PC-3 (cell line): ENCODE results near the gene CCDC187. TPM values are rescaled to one million over a fixed set of nuclear protein-coding genes. Genes with fewer than 3 reads are reported as not detected.

Source experiments
- ATAC-seq: fragments of 200-7000 bp; cut with Tn5 transposase; 2 replicates; pipeline ENCODE4 v1.9.1; 2020; ENCODE audit warnings: mild to moderate bottlenecking, moderate library complexity
- BruUV-seq: library from RNA; stranded (reverse); fragments of 400-500 nt; replicated peaks from 2 replicates; lab custom pipeline; 2021; lab: Mats Ljungman, UMichigan
- CTCF ChIA-PET: fragments of 300-600 bp; sonication (Branson Sonifier 250); formaldehyde crosslinking; loops from one replicate; lab custom pipeline; 2022; ENCODE audit warnings: antibody characterized with exemption; lab: Charles Lee
- POLR2A ChIA-PET: fragments of 300-600 bp; sonication (Branson Sonifier 250); formaldehyde crosslinking; loops from one replicate; lab custom pipeline; 2022; ENCODE audit warnings: antibody characterized with exemption; ENCODE audit not compliant: unreplicated experiment; lab: Charles Lee
- DNase-seq: peaks from one replicate; pipeline ENCODE4 v3.0.0-alpha.2; 2015
- H2AFZ ChIP-seq: fragments of 300-600 bp; sonication (generic); 2 replicates; pipeline ENCODE4 v1.6.0; 2016; ENCODE audit warnings: antibody characterized with exemption, low read length
- H3F3A ChIP-seq: fragments of 300-600 bp; sonication (generic); one replicate; pipeline ENCODE4 v1.6.0; 2017; ENCODE audit warnings: antibody characterized with exemption, low read length, control low read depth, mild to moderate bottlenecking; ENCODE audit not compliant: unreplicated experiment
- H3K27ac ChIP-seq: fragments of 300-600 bp; sonication (generic); 2 replicates; pipeline ENCODE4 v1.5.1; 2016; ENCODE audit warnings: mild to moderate bottlenecking, low read length
- H3K27me3 ChIP-seq: fragments of 300-600 bp; sonication (generic); 2 replicates; pipeline ENCODE4 v1.6.1; 2016; ENCODE audit warnings: low read length, mixed read lengths
- H3K36me3 ChIP-seq: fragments of 300-600 bp; sonication (generic); 2 replicates; pipeline ENCODE4 v1.6.1; 2016; ENCODE audit warnings: low read depth, mixed run types, low read length, mixed read lengths
- H3K4me1 ChIP-seq: fragments of 300-600 bp; sonication (generic); 2 replicates; pipeline ENCODE4 v1.5.1; 2016; ENCODE audit warnings: low read length; ENCODE audit not compliant: insufficient read depth
- H3K4me2 ChIP-seq: fragments of 300-600 bp; sonication (generic); 2 replicates; pipeline ENCODE4 v1.6.0; 2016; ENCODE audit warnings: low read length
- H3K4me3 ChIP-seq: fragments of 300-600 bp; sonication (generic); 2 replicates; pipeline ENCODE4 v1.5.1; 2016; ENCODE audit warnings: mild to moderate bottlenecking, low read length, mixed read lengths
- H3K79me2 ChIP-seq: fragments of 300-600 bp; sonication (generic); 2 replicates; pipeline ENCODE4 v1.6.1; 2017; ENCODE audit warnings: low read length, mixed read lengths
- H3K9ac ChIP-seq: fragments of 300-600 bp; sonication (generic); 2 replicates; pipeline ENCODE4 v1.6.0; 2016; ENCODE audit warnings: mild to moderate bottlenecking, low read length
- H3K9me2 ChIP-seq: fragments of 300-600 bp; sonication (generic); replicated peaks from 2 replicates; pipeline ENCODE4 v1.6.1; 2016; ENCODE audit warnings: mixed run types, low read length, mixed read lengths
- H3K9me3 ChIP-seq: fragments of 300-600 bp; sonication (generic); 2 replicates; pipeline ENCODE4 v1.6.1; 2016; ENCODE audit warnings: low read length, mixed read lengths
- H4K20me1 ChIP-seq: fragments of 300-600 bp; sonication (generic); 2 replicates; pipeline ENCODE4 v1.6.1; 2016; ENCODE audit warnings: low read length, mixed read lengths
- EZH2 ChIP-seq: fragments of 300-600 bp; sonication (generic); IDR thresholded peaks from one replicate; pipeline ENCODE4 v1.6.1; 2017; ENCODE audit warnings: antibody characterized with exemption, mild to moderate bottlenecking, low read length; ENCODE audit not compliant: unreplicated experiment
- EZH2phosphoT487 ChIP-seq: fragments of 300-600 bp; sonication (generic); IDR thresholded peaks from 2 replicates; pipeline ENCODE4 v1.6.1; 2018; ENCODE audit warnings: mild to moderate bottlenecking, antibody characterized with exemption, low read length, borderline replicate concordance
- intact Hi-C: fragments of 100-400 bp; cut with micrococcal nuclease; formaldehyde crosslinking; loops from 2 replicates; pipeline ENCODE4 v1.9.0; 2023
- total RNA-seq: library from RNA; depleted of rRNA; stranded (reverse); fragments of >200 nt; gene quantifications from 2 replicates; pipeline ENCODE4 v1.2.3, GENCODE V29; 2014
- TF ChIP-seq, protein P1 (sequence below): fragments of 300-600 bp; sonication (generic); conservative IDR thresholded peaks from 2 replicates; pipeline ENCODE4 v1.5.1; 2017; ENCODE audit warnings: antibody characterized with exemption, low read depth, mild to moderate bottlenecking, low read length

CCDC187 gene
- total RNA-seq, 1 experiment from 2014 or later, result 0.04 TPM

- no peaks in the 10 kb centered on the region for H3K36me3 ChIP-seq
- H3K4me1 ChIP-seq, result peaks cover 19% of the 10 kb centered on the region
- H3K9ac ChIP-seq, result no peak overlapping the region
- no peak overlapping the region for H2AFZ ChIP-seq
- TF ChIP-seq, protein P1, sequence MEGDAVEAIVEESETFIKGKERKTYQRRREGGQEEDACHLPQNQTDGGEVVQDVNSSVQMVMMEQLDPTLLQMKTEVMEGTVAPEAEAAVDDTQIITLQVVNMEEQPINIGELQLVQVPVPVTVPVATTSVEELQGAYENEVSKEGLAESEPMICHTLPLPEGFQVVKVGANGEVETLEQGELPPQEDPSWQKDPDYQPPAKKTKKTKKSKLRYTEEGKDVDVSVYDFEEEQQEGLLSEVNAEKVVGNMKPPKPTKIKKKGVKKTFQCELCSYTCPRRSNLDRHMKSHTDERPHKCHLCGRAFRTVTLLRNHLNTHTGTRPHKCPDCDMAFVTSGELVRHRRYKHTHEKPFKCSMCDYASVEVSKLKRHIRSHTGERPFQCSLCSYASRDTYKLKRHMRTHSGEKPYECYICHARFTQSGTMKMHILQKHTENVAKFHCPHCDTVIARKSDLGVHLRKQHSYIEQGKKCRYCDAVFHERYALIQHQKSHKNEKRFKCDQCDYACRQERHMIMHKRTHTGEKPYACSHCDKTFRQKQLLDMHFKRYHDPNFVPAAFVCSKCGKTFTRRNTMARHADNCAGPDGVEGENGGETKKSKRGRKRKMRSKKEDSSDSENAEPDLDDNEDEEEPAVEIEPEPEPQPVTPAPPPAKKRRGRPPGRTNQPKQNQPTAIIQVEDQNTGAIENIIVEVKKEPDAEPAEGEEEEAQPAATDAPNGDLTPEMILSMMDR, result no peak
- TF ChIP-seq EZH2 (no peak), EZH2phosphoT487 (no peak)
- H4K20me1 ChIP-seq, result peaks cover 14% of the 10 kb centered on the region; the same call in 1 of the 2 replicates
- no peaks in the 10 kb centered on the region for H3K9me2 ChIP-seq
- BruUV-seq, result no TSS peak
- H3K27me3 ChIP-seq, result no peaks in the 10 kb centered on the region
- ChIA-PET POLR2A (no interaction called here), CTCF (no interaction called here)
- H3K4me3 ChIP-seq, result no peak overlapping the region
- H3K4me2 ChIP-seq, result no peak overlapping the region
- H3K79me2 ChIP-seq, result peaks cover 71% of the 10 kb centered on the region
- DNase-seq, result no peak
- no peaks in the 10 kb centered on the region for H3F3A ChIP-seq
- H3K9me3 ChIP-seq, result no peaks in the 10 kb centered on the region
- ATAC-seq, result no peak
- H3K27ac ChIP-seq, result no peak overlapping the region
- intact Hi-C loops, result no loop called here
Observed at GRCh38 chr9:136242248-136242647, 61.6 kb downstream of the CCDC187 start.

GRCh38 chr9:136241542-136241941, 62.4 kb downstream of the CCDC187 start:
- Histone ChIP-seq H3K9me3 (no peaks in the 10 kb centered on the region), H4K20me1 (peaks cover 14% of the 10 kb centered on the region; the same call in 1 of the 2 replicates), H3K79me2 (peaks cover 71% of the 10 kb centered on the region), H3K27me3 (no peaks in the 10 kb centered on the region), H3K4me2 (no peak overlapping the region), H3K36me3 (no peaks in the 10 kb centered on the region), H3K27ac (no peak overlapping the region), H3K4me1 (peaks cover 19% of the 10 kb centered on the region), H3F3A (no peaks in the 10 kb centered on the region), H3K9me2 (no peaks in the 10 kb centered on the region), H3K4me3 (no peak overlapping the region), H3K9ac (no peak overlapping the region), H2AFZ (no peak overlapping the region)
- no TSS peak for BruUV-seq
- CTCF ChIA-PET, result no interaction called here
- TF ChIP-seq, protein P1, result no peak
- TF ChIP-seq EZH2phosphoT487 (no peak), EZH2 (no peak)
- ATAC-seq (no peak), DNase-seq (no peak)
- intact Hi-C loops, result no loop called here
- POLR2A ChIA-PET, result no interaction called here

DNA sequence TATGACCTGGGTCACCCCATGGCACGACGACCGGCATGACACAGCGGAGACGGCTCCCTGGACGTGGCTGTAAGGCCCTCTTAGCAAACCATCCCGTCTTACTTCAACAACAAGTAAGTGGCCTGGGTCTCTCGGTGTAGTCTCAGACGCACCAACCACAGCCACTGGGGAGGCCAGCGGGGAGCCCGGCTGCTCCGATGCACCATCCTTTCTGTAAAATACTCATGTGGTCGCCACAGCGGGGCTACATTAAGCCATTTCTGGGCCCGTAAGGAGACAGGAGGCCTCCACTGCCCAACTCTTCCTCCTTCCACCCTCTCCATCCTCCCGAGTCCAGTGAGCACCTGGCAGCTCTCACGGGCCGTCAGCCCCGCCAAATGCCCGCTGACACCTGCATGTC, 63.0 kb downstream of the CCDC187 start:
- peaks cover 16% of the 10 kb centered on the region for H3K4me1 ChIP-seq
- H3K27ac ChIP-seq, result no peak overlapping the region
- H3K9me3 ChIP-seq, result no peaks in the 10 kb centered on the region
- H3K9me2 ChIP-seq, result no peaks in the 10 kb centered on the region
- no peaks in the 10 kb centered on the region for H3K27me3 ChIP-seq
- H4K20me1 ChIP-seq, result peaks cover 14% of the 10 kb centered on the region; the same call in 1 of the 2 replicates
- POLR2A ChIA-PET, result no interaction called here
- CTCF ChIA-PET, result no interaction called here
- TF ChIP-seq, protein P1, result no peak
- TF ChIP-seq EZH2, result no peak
- no peak for TF ChIP-seq EZH2phosphoT487
- peaks cover 71% of the 10 kb centered on the region for H3K79me2 ChIP-seq
- no peaks in the 10 kb centered on the region for H3F3A ChIP-seq
- intact Hi-C loops, result no loop called here
- no peak overlapping the region for H3K4me2 ChIP-seq
- H3K4me3 ChIP-seq, result no peak overlapping the region
- no TSS peak for BruUV-seq
- no peak overlapping the region for H2AFZ ChIP-seq
- H3K9ac ChIP-seq, result no peak overlapping the region
- H3K36me3 ChIP-seq, result no peaks in the 10 kb centered on the region
- ATAC-seq (no peak), DNase-seq (no peak)
